ENCODE measurements around the gene SAMD8. TPM values are rescaled to one million over a fixed set of nuclear protein-coding genes. Genes with fewer than 3 reads are reported as not detected.
"Not testable (repeated sequence)": the region's sequence is repeated elsewhere in the genome, so short reads cannot be mapped to it uniquely, and the experiment has no call there.

SAMD8 gene
- total and polyA plus RNA-seq, 7 donors, result 10.8 to 44.2 (median 35.1) TPM

- no peak overlapping the region for H3K27ac ChIP-seq
- intact Hi-C loops (cut with DNase I), result no loop called here
- no peak for ATAC-seq
Measured at GRCh38 chr10:75220274-75220673, 108.8 kb downstream of the SAMD8 start.

GRCh38 chr10:75221492-75221891 lies 110.0 kb downstream of the SAMD8 start:
- ATAC-seq; intact Hi-C loops (cut with DNase I); H3K9me3 ChIP-seq; H3K27me3 ChIP-seq (ENCODE audit: insufficient read depth in 3 of 3, low read length in 2 of 3); H3K4me3 ChIP-seq; DNase-seq: not testable (repeated sequence)
- H3K36me3 ChIP-seq (ENCODE audit: insufficient read depth in 1 of 2, low read depth in 1 of 2), result peaks cover 19 to 92% of the 10 kb centered on the region in 2 donors
- H3K27ac ChIP-seq, result peak overlapping the region; percentile 10
- H3K4me1 ChIP-seq, result peaks cover 53% of the 10 kb centered on the region
- 80 to 93% (median 86%) methylated on average over 8 of the region's 8 CpGs for WGBS, 3 donors

More at GRCh38 chr10:75220274-75220673, 108.8 kb downstream of the SAMD8 start:
- H3K27me3 ChIP-seq (ENCODE audit: insufficient read depth in 3 of 3, low read length in 2 of 3), result no peaks in the 10 kb centered on the region
- TF ChIP-seq CTCF (IDR thresholded peaks at IDR 0.05), result no peak
- no peak overlapping the region for H3K4me3 ChIP-seq
- H3K4me1 ChIP-seq, result peaks cover 52% of the 10 kb centered on the region
- peaks cover 17 to 99% of the 10 kb centered on the region in 2 donors for H3K36me3 ChIP-seq (ENCODE audit: insufficient read depth in 1 of 2, low read depth in 1 of 2)
- 74 to 78% (median 75%) methylated on average over 3 to 4 of the region's 4 CpGs for WGBS, 3 donors
- H3K9me3 ChIP-seq, result no peaks in the 10 kb centered on the region
- no peak for DNase-seq

DNA sequence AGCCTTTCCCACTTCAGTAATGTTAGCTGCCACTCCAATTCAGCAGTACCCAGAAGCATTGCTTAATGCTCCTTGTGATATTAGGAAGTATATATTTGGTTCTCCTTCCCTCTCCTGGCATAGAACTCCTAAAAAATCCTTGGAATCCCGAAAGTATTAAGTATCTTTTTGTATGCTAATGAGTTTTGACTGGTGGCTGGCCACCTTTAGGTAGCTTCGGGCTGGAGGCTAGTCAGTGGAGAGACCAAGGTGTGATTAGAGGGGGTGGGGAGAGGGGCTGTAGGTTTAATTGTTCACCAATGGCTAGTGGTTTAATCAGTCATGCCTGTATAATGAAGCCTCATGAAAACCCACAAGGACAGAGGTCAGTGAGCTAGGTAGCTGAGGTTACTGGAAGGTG lies 112.1 kb downstream of the SAMD8 start:
- Histone ChIP-seq H3K27me3 (ENCODE audit: insufficient read depth in 3 of 3, low read length in 2 of 3) (no peaks in the 10 kb centered on the region), H3K4me1 (peaks cover 60% of the 10 kb centered on the region), H3K27ac (peak overlapping the region; percentile 91), H3K36me3 (ENCODE audit: insufficient read depth in 1 of 2, low read depth in 1 of 2) (peaks cover 19 to 82% of the 10 kb centered on the region in 2 donors), H3K4me3 (no peak overlapping the region), H3K9me3 (no peaks in the 10 kb centered on the region)
- WGBS, 3 donors, result 47 to 54% (median 53%) methylated on average over 2 of the region's 2 CpGs
- TF ChIP-seq CTCF (IDR thresholded peaks at IDR 0.05), result no peak
- DNase-seq (no peak), ATAC-seq (no peak)
- intact Hi-C loops (cut with DNase I), result no loop called here

- TF ChIP-seq CTCF (IDR thresholded peaks at IDR 0.05), result no peak
- Histone ChIP-seq H3K4me1 (peaks cover 79% of the 10 kb centered on the region), H3K36me3 (ENCODE audit: insufficient read depth in 1 of 2, low read depth in 1 of 2) (peaks cover 14 to 77% of the 10 kb centered on the region in 2 donors), H3K27me3 (ENCODE audit: insufficient read depth in 3 of 3, low read length in 2 of 3) (no peaks in the 10 kb centered on the region), H3K27ac (peak overlapping the region; percentile 91), H3K9me3 (no peaks in the 10 kb centered on the region), H3K4me3 (peak overlapping the region; percentile 9)
- intact Hi-C loops (cut with DNase I), result no loop called here
- ATAC-seq (no peak), DNase-seq (no peak)
- WGBS, 3 donors, result 18 to 34% (median 25%) methylated on average over 2 of the region's 2 CpGs
Measured at GRCh38 chr10:75226095-75226494, 114.6 kb downstream of the SAMD8 start.

- no peak for ATAC-seq
- WGBS, 3 donors, result 51 to 65% (median 52%) methylated on average over 5 of the region's 5 CpGs
- Histone ChIP-seq H3K4me1 (peaks cover 77% of the 10 kb centered on the region), H3K27ac (peak overlapping the region; percentile 91), H3K36me3 (ENCODE audit: insufficient read depth in 1 of 2, low read depth in 1 of 2) (peaks cover 18 to 77% of the 10 kb centered on the region in 2 donors), H3K9me3 (no peaks in the 10 kb centered on the region), H3K4me3 (no peak overlapping the region), H3K27me3 (ENCODE audit: insufficient read depth in 3 of 3, low read length in 2 of 3) (no peaks in the 10 kb centered on the region)
- no peak for TF ChIP-seq CTCF (IDR thresholded peaks at IDR 0.05)
- DNase-seq, result no peak
- intact Hi-C loops (cut with DNase I), result no loop called here
Measured at GRCh38 chr10:75226656-75227055, 115.2 kb downstream of the SAMD8 start.
